A673 (cell line): ENCODE results near the gene FAM181B. TPM values are rescaled to one million over a fixed set of nuclear protein-coding genes. Genes with fewer than 3 reads are reported as not detected.

Experiments used
- BruUV-seq: library from RNA; stranded (reverse); fragments of 400-500 nt; replicated peaks from 2 replicates; lab custom pipeline; 2021; lab: Mats Ljungman, UMichigan
- CTCF ChIA-PET: fragments of 300-600 bp; sonication (Branson Sonifier 250); formaldehyde crosslinking; loops from one replicate; lab custom pipeline; 2022; ENCODE audit warnings: antibody characterized with exemption; lab: Charles Lee
- POLR2A ChIA-PET: fragments of 300-600 bp; sonication (Branson Sonifier 250); formaldehyde crosslinking; loops from one replicate; lab custom pipeline; 2022; ENCODE audit warnings: antibody characterized with exemption; ENCODE audit not compliant: low non-redundant PET; lab: Charles Lee
- DNase-seq: peaks from one replicate; pipeline ENCODE4 v3.0.0-alpha.2; 2015; ENCODE audit warnings: low spot score
- H3K27ac ChIP-seq: fragments of 200-600 bp; sonication (generic); 2 replicates; pipeline ENCODE4 v1.5.1; 2016; ENCODE audit warnings: mixed run types, low read depth, mild to moderate bottlenecking, mixed read lengths, antibody characterized with exemption, low read length; ENCODE audit not compliant: poor library complexity, severe bottlenecking
- H3K27me3 ChIP-seq: fragments of 200-600 bp; sonication (generic); replicated peaks from 2 replicates; pipeline ENCODE4 v1.6.1; 2017; ENCODE audit warnings: mixed run types, low read depth, mild to moderate bottlenecking, mixed read lengths, antibody characterized with exemption, low read length; ENCODE audit not compliant: insufficient read depth, poor library complexity
- H3K36me3 ChIP-seq: fragments of 200-600 bp; sonication (generic); 2 replicates; pipeline ENCODE4 v1.6.1; 2016; ENCODE audit warnings: mixed run types, mild to moderate bottlenecking, mixed read lengths, antibody characterized with exemption, low read length; ENCODE audit not compliant: insufficient read depth, poor library complexity, severe bottlenecking
- H3K4me1 ChIP-seq: fragments of 200-600 bp; sonication (generic); 2 replicates; pipeline ENCODE4 v1.6.1; 2017; ENCODE audit warnings: mixed run types, mild to moderate bottlenecking, mixed read lengths, antibody characterized with exemption, low read length; ENCODE audit not compliant: insufficient read depth, poor library complexity, severe bottlenecking
- H3K4me3 ChIP-seq: fragments of 200-600 bp; sonication (generic); 2 replicates; pipeline ENCODE4 v1.5.1; 2016; ENCODE audit warnings: low read depth, mixed run types, mild to moderate bottlenecking, mixed read lengths, low read length; ENCODE audit not compliant: poor library complexity, severe bottlenecking
- H3K9me3 ChIP-seq: fragments of 200-600 bp; sonication (generic); 2 replicates; pipeline ENCODE4 v1.6.1; 2016; ENCODE audit warnings: mixed run types, low read depth, mild to moderate bottlenecking, mixed read lengths, antibody characterized with exemption, low read length; ENCODE audit not compliant: poor library complexity, severe bottlenecking
- CTCF ChIP-seq: fragments of 300-800, 200-600 bp; sonication (generic); conservative IDR thresholded peaks from 2 replicates; pipeline ENCODE4 v1.5.1; 2017; ENCODE audit warnings: low read depth, mild to moderate bottlenecking, antibody characterized with exemption, low read length, moderate library complexity, mixed read lengths
- EZH2 ChIP-seq: fragments of 200-600 bp; sonication (generic); IDR thresholded peaks from 2 replicates; pipeline ENCODE4 v1.6.1; 2017; ENCODE audit warnings: borderline replicate concordance, low read depth, mild to moderate bottlenecking, mixed read lengths, antibody characterized with exemption, low read length; ENCODE audit not compliant: poor library complexity, severe bottlenecking
- intact Hi-C: fragments of 100-400 bp; cut with micrococcal nuclease; formaldehyde crosslinking; loops from one replicate; pipeline ENCODE4 v1.10.0; 2022; ENCODE audit not compliant: unreplicated experiment
- total RNA-seq: library from RNA; stranded (reverse); gene quantifications from 2 replicates; pipeline ENCODE4 v1.2.3, GENCODE V29; 2021

Gene FAM181B
- total RNA-seq, 1 experiment from 2014 or later = not detected

- H3K36me3 ChIP-seq = no peaks in the 10 kb centered on the region
- no TSS peak for BruUV-seq
- H3K4me1 ChIP-seq = no peaks in the 10 kb centered on the region
- H3K9me3 ChIP-seq = no peaks in the 10 kb centered on the region
- peak; percentile 24 for DNase-seq
- peaks cover 6% of the 10 kb centered on the region for H3K27me3 ChIP-seq
- no peak overlapping the region for H3K27ac ChIP-seq
- ChIA-PET POLR2A (no interaction called here), CTCF (interaction anchor here (1.1 kb wide), 1 partner anchor 13 kb away, joined by 5 read pairs; no protein-coding TSS in a partner anchor)
- TF ChIP-seq EZH2 (no peak), CTCF (no peak)
- no peak overlapping the region for H3K4me3 ChIP-seq
- intact Hi-C loops = no loop called here
Observed at GRCh38 chr11:82763167-82763566, 29.5 kb upstream of the FAM181B start.

- intact Hi-C loops = no loop called here
- ChIA-PET POLR2A (no interaction called here), CTCF (no interaction called here)
Observed at GRCh38 chr11:82759649-82760048, 26.0 kb upstream of the FAM181B start.

GRCh38 chr11:82757660-82758357 lies 24.1 kb upstream of the FAM181B start:
- no peak for TF ChIP-seq CTCF
- no peak overlapping the region for H3K27ac ChIP-seq
- BruUV-seq = no TSS peak
- intact Hi-C loops = no loop called here
- H3K9me3 ChIP-seq = no peaks in the 10 kb centered on the region
- DNase-seq = no peak
- H3K27me3 ChIP-seq = peaks cover 19% of the 10 kb centered on the region
- H3K4me3 ChIP-seq = no peak overlapping the region
- POLR2A ChIA-PET = no interaction called here
- H3K36me3 ChIP-seq = no peaks in the 10 kb centered on the region
- no peaks in the 10 kb centered on the region for H3K4me1 ChIP-seq
- CTCF ChIA-PET = no interaction called here

More at GRCh38 chr11:82759649-82760048, 26.0 kb upstream of the FAM181B start:
- BruUV-seq = no TSS peak
- no peak for DNase-seq
- H3K27me3 ChIP-seq = peaks cover 12% of the 10 kb centered on the region
- no peaks in the 10 kb centered on the region for H3K9me3 ChIP-seq
- no peaks in the 10 kb centered on the region for H3K4me1 ChIP-seq
- H3K36me3 ChIP-seq = no peaks in the 10 kb centered on the region
- no peak overlapping the region for H3K4me3 ChIP-seq
- no peak overlapping the region for H3K27ac ChIP-seq
- TF ChIP-seq CTCF (no peak), EZH2 (no peak)
